Spleen (tissue), 11 donors: ENCODE results near the gene DUSP22. TPM values are rescaled to one million over a fixed set of nuclear protein-coding genes. Genes with fewer than 3 reads are reported as not detected.

Source experiments
- DNase-seq: peaks from one replicate; pipeline ENCODE4 v3.0.0-alpha.2; 2020
- H3K27ac ChIP-seq, 8 donors: fragments of 200-600 bp; sonication (generic) in 7 of 8; 1 replicate in 4 of 8; 2 replicates in 4 of 8; pipeline versions ENCODE4 v1.5.0 to v1.8.0; 2016 to 2021; ENCODE audit warnings: inconsistent platforms in 4 of 8, mild to moderate bottlenecking in 4 of 8, moderate library complexity in 1 of 8
- H3K27me3 ChIP-seq, 7 donors: fragments of 200-600 bp; sonication (generic) in 6 of 7; replicated peaks in 1 of 7; 1 replicate in 4 of 7; 2 replicates in 3 of 7; pipeline versions ENCODE4 v1.5.0 to v1.8.0; 2016 to 2021; ENCODE audit warnings: inconsistent platforms in 3 of 7, mild to moderate bottlenecking in 1 of 7
- H3K36me3 ChIP-seq, 6 donors: fragments of 200-600 bp; sonication (generic) in 5 of 6; 1 replicate in 4 of 6; 2 replicates in 2 of 6; pipeline versions ENCODE4 v1.5.0 to v1.8.0; 2016 to 2021; ENCODE audit warnings: inconsistent platforms in 2 of 6
- H3K4me1 ChIP-seq, 6 donors: fragments of 200-600 bp; sonication (generic) in 5 of 6; 1 replicate in 3 of 6; 2 replicates in 3 of 6; pipeline versions ENCODE4 v1.5.0 to v1.8.0; 2016 to 2021; ENCODE audit warnings: inconsistent platforms in 3 of 6
- H3K4me3 ChIP-seq, 8 donors: fragments of 200-600 bp; sonication (generic) in 7 of 8; 1 replicate in 4 of 8; 2 replicates in 4 of 8; pipeline versions ENCODE4 v1.5.0 to v1.8.0; 2016 to 2021; ENCODE audit warnings: inconsistent platforms in 4 of 8, mild to moderate bottlenecking in 4 of 8, moderate library complexity in 2 of 8
- H3K9me3 ChIP-seq, 8 donors: fragments of 200-600 bp; sonication (generic) in 7 of 8; 1 replicate in 4 of 8; 2 replicates in 4 of 8; pipeline versions ENCODE4 v1.5.0 to v1.8.0; 2016 to 2021; ENCODE audit warnings: inconsistent platforms in 4 of 8
- POLR2A ChIP-seq, 3 donors: fragments of 450-650 bp; IDR thresholded peaks; one replicate each; pipeline ENCODE4 v1.5.1; 2017; ENCODE audit warnings: antibody characterized with exemption in 3 of 3, mild to moderate bottlenecking in 1 of 3
- POLR2AphosphoS5 ChIP-seq, 3 donors: sonication (generic); formaldehyde crosslinking; IDR thresholded peaks; one replicate each; pipeline ENCODE4 v1.5.1; 2017; ENCODE audit warnings: antibody characterized with exemption in 3 of 3
- WGBS, 5 donors: extraction: QIAGEN DNeasy Blood & Tissue Kit in 3 of 5; methylation state at CpG; one replicate each; pipeline versions ENCODE4 v1.1.5 to v1.1.7; 2013 to 2018; 5-methylcytosine and 5-hydroxymethylcytosine counted together
- intact Hi-C: fragments of 100-400 bp; cut with DNase I; formaldehyde crosslinking; loops from one replicate; pipeline ENCODE4 v1.15.0; 2023; ENCODE audit warnings: low total_unique reads
- polyA plus RNA-seq, 3 donors: library from polyadenylated mRNA; stranded (reverse); fragments of 200-250 nt; gene quantifications; one replicate each; pipeline ENCODE4 v1.2.1, GENCODE V29; 2013
- total RNA-seq, 7 donors: library from RNA; depleted of rRNA in 3 of 7; stranded (reverse); fragments of >200 nt in 3 of 7; fragmentation: NEBNext Ultra II Directional in 4 of 7; extraction: Animal tissue kit (Norgen Biotek cat#: 25700) in 4 of 7; gene quantifications; one replicate each; pipeline versions ENCODE4 v1.1.0 to v1.2.1, GENCODE V29; 2016 to 2021
- TF ChIP-seq, protein P1 (sequence below), 11 experiments: fragments of 200-600 bp in 7 of 11; fragments of 450-650 bp in 4 of 11; sonication (generic) in 4 of 11; IDR thresholded peaks in 8 of 11; conservative IDR thresholded peaks in 3 of 11; 1 replicate in 7 of 11; 2 replicates in 4 of 11; pipeline versions ENCODE4 v1.4.0 to v1.8.0; 2016 to 2021; ENCODE audit warnings: antibody characterized with exemption in 11 of 11, inconsistent platforms in 4 of 11, mild to moderate bottlenecking in 1 of 11
- donor health status: healthy with polysubstance abuse.
- donor health status: DM: no; HTN: no; CAD: no; lungs with moderate emphysema.
- donor health status: DM: no; HTN: no; CAD: no.
- donor health status: Bipolar disorder and iron deficiency.
- donor health status: healthy.
- donor health status: DM: no; HTN: no; CAD: no.
- donor health status: DM: yes; HTN: yes; CAD: no.

DUSP22 gene
- total and polyA plus RNA-seq, 10 donors, result 41.2 to 120 (median 69.4) TPM

DNA sequence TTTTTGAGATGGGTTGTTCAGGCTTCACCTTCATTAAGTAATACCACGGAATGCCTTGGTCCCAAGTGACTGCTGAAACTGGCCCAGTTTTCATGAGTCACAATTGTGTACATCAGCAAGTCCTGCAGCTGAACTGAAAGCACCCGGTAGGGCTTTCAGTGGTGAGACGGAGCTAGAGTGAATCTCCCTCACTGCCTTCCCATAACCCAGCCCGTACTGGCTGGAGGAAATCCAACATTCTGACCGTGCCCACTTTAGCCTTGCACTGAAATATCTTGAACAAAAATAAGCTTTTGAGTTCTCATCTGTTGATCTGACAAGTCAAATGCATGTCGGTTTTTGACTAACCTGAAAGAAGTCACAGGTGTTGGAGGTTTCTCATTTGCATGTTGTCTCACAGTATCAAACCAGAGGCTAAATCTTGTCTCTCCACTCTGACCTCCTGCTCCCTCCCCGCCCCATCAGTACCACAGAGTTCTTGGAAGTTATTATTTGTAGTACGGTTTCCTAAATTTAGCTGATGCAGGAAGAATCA, 35.9 kb downstream of the DUSP22 start:
- Histone ChIP-seq H3K4me3 (no peak overlapping the region), H3K4me1 (peaks cover 0 to 58% (median 43%) of the 10 kb centered on the region in 6 donors), H3K27ac (peak overlapping the region in 5 of 8 donors; percentile 4 to 63 (median 16)), H3K9me3 (no peaks in the 10 kb centered on the region), H3K27me3 (no peaks in the 10 kb centered on the region), H3K36me3 (peaks cover 0 to 34% (median 0%) of the 10 kb centered on the region in 6 donors)
- no peak for DNase-seq
- intact Hi-C loops, result no loop called here
- WGBS, 5 donors, result 48 to 63% (median 53%) methylated on average over 8 of the region's 8 CpGs
- TF ChIP-seq POLR2AphosphoS5 (IDR thresholded peaks at IDR 0.05), result peak in 1 of 3 donors; percentile 52
- TF ChIP-seq, protein P1, sequence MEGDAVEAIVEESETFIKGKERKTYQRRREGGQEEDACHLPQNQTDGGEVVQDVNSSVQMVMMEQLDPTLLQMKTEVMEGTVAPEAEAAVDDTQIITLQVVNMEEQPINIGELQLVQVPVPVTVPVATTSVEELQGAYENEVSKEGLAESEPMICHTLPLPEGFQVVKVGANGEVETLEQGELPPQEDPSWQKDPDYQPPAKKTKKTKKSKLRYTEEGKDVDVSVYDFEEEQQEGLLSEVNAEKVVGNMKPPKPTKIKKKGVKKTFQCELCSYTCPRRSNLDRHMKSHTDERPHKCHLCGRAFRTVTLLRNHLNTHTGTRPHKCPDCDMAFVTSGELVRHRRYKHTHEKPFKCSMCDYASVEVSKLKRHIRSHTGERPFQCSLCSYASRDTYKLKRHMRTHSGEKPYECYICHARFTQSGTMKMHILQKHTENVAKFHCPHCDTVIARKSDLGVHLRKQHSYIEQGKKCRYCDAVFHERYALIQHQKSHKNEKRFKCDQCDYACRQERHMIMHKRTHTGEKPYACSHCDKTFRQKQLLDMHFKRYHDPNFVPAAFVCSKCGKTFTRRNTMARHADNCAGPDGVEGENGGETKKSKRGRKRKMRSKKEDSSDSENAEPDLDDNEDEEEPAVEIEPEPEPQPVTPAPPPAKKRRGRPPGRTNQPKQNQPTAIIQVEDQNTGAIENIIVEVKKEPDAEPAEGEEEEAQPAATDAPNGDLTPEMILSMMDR (IDR thresholded peaks at IDR 0.05 in 8 of 11, conservative IDR thresholded peaks at IDR 0.05 in 3 of 11), result no peak

DNA sequence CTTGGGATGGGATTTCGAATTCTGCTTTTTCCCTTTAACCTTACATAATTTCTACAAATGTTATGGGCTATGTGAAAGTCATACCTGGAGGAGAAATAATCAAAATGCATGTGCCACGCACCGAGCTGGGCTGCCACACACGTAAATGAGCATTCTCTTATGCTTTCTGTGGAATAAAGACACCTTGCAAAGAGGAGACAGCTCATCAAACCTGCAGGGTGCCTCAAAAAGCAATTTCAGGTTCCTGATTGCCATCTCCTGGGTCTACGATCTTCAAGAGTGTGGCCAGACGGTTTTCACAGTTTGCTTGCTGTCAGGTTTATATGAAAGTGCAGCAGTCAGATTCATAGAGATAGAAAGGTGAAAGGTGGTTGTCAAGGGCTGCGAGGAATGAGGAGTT, 36.6 kb downstream of the DUSP22 start:
- Histone ChIP-seq H3K9me3 (no peaks in the 10 kb centered on the region), H3K27ac (peak overlapping the region in 2 of 8 donors; percentile 51 to 63), H3K4me3 (no peak overlapping the region), H3K4me1 (peaks cover 0 to 58% (median 37%) of the 10 kb centered on the region in 6 donors), H3K27me3 (no peaks in the 10 kb centered on the region), H3K36me3 (peaks cover 0 to 32% (median 0%) of the 10 kb centered on the region in 6 donors)
- DNase-seq, result no peak
- 75 to 88% (median 82%) methylated on average over 7 of the region's 7 CpGs for WGBS, 5 donors
- intact Hi-C loops, result no loop called here
- TF ChIP-seq POLR2A (IDR thresholded peaks at IDR 0.05) (no peak), POLR2AphosphoS5 (IDR thresholded peaks at IDR 0.05) (no peak)
- TF ChIP-seq, protein P1 (IDR thresholded peaks at IDR 0.05 in 8 of 11, conservative IDR thresholded peaks at IDR 0.05 in 3 of 11), result no peak

DNA sequence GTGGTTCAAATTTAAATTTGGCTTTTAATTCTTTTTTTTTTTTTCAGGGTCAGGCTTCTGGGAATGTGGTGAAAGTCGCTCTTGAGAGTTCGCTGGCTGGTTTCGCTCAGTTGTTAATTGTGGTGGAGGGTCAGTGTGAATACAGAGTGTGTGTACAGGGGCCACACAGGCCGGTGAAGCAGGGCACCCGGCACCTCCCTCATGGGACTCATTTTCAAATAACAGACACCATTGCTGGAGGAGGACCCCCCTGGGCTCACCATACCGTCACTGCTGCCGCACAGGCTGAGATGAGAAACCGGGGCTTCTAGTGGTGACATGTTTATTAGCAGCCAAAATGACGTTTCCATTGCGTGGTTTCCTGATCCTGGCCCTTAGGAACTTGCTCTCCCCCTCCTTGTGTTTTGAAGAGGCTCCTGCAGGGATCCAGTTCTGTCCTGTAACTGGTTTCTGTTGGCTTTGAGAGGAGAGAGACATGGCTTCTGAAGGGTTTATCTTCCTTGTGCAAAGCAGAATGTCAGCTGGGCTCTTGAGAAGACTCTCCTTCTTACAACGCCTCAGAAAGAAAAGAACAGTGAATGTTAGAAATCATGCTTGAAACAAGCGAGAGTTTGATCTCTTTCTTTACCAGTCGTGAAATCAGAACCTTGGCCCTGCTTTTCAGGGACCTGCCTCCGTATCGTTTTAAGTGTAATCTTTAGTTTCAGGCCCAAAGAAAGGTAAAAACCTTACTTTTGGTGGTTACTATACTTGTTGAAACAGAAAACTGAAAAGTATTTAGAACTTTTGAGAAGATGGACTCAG, 37.8 kb downstream of the DUSP22 start:
- Histone ChIP-seq H3K36me3 (peaks cover 0 to 20% (median 0%) of the 10 kb centered on the region in 6 donors), H3K27ac (no peak overlapping the region), H3K4me1 (peaks cover 0 to 64% (median 37%) of the 10 kb centered on the region in 6 donors), H3K4me3 (no peak overlapping the region), H3K9me3 (no peaks in the 10 kb centered on the region), H3K27me3 (no peaks in the 10 kb centered on the region)
- DNase-seq, result peak; percentile 78
- intact Hi-C loops, result no loop called here
- 76 to 82% (median 79%) methylated on average over 15 of the region's 15 CpGs for WGBS, 5 donors
- TF ChIP-seq, protein P1 (IDR thresholded peaks at IDR 0.05 in 8 of 11, conservative IDR thresholded peaks at IDR 0.05 in 3 of 11), result no peak
- TF ChIP-seq POLR2AphosphoS5 (IDR thresholded peaks at IDR 0.05), result no peak
- no peak for TF ChIP-seq POLR2A (IDR thresholded peaks at IDR 0.05)

DNA sequence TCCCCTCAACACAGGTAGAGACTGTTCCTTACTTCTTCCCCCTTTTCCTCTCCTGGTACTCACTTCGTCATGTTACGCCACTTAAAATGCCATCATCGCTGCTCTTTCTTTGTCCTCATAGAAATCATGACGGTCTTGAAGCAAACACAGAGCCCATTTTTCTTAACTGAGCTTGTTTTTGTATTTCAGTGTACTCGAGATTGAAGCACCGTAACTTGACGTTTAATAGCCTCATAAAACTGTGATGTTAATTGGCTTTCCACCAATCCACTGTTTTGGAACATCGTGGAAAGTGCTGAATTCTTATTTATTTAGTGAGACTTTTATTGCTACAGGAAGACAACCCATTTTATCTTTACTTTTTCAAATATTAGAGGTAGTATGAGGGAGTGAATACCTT, 38.7 kb downstream of the DUSP22 start:
- peaks cover 0 to 72% (median 45%) of the 10 kb centered on the region in 6 donors for H3K4me1 ChIP-seq

More for the DNA sequence above, 38.7 kb downstream of the DUSP22 start:
- 79 to 89% (median 84%) methylated on average over 8 of the region's 8 CpGs for WGBS, 5 donors
- no peak overlapping the region for H3K27ac ChIP-seq
- H3K36me3 ChIP-seq, result peaks cover 0 to 15% (median 0%) of the 10 kb centered on the region in 6 donors
- H3K27me3 ChIP-seq, result no peaks in the 10 kb centered on the region
- TF ChIP-seq, protein P1 (IDR thresholded peaks at IDR 0.05 in 8 of 11, conservative IDR thresholded peaks at IDR 0.05 in 3 of 11), result no peak
- TF ChIP-seq POLR2AphosphoS5 (IDR thresholded peaks at IDR 0.05) (no peak), POLR2A (IDR thresholded peaks at IDR 0.05) (no peak)
- no peak for DNase-seq
- no peaks in the 10 kb centered on the region for H3K9me3 ChIP-seq
- no peak overlapping the region for H3K4me3 ChIP-seq
- intact Hi-C loops, result no loop called here
